Astrocyte (in vitro differentiated cells and primary cell): ENCODE results near the gene LIME1. TPM values are rescaled to one million over a fixed set of nuclear protein-coding genes. Genes with fewer than 3 reads are reported as not detected.

Experiments
- DNase-seq: peaks from one replicate; pipeline ENCODE4 v3.0.0-alpha.2; 2010; ENCODE audit warnings: low read depth
- FAIRE-seq: peaks from 2 replicates; lab custom pipeline; 2011; peaks lifted over from hg19 to GRCh38; lab: Jason Lieb, UNC
- H2AFZ ChIP-seq: 2 replicates; pipeline ENCODE4 v1.6.0; 2012; ENCODE audit warnings: low read depth, low read length, inconsistent platforms
- H3K27ac ChIP-seq: 2 replicates; pipeline ENCODE4 v1.5.1; 2011; ENCODE audit warnings: low read depth, low read length, inconsistent platforms
- H3K27me3 ChIP-seq: 2 replicates; pipeline ENCODE4 v1.6.0; 2011; ENCODE audit warnings: low read length, inconsistent platforms; ENCODE audit not compliant: insufficient read depth
- H3K36me3 ChIP-seq: 2 replicates; pipeline ENCODE4 v1.5.1; 2011; ENCODE audit warnings: low read length, inconsistent platforms; ENCODE audit not compliant: insufficient read depth
- H3K4me1 ChIP-seq: 2 replicates; pipeline ENCODE4 v1.5.1; 2011; ENCODE audit warnings: low read length, inconsistent platforms; ENCODE audit not compliant: insufficient read depth
- H3K4me2 ChIP-seq: 2 replicates; pipeline ENCODE4 v1.6.0; 2012; ENCODE audit warnings: low read length, inconsistent platforms
- H3K4me3 ChIP-seq: 2 replicates; pipeline ENCODE4 v1.5.1; 2011; ENCODE audit warnings: low read depth, mild to moderate bottlenecking, low read length, inconsistent platforms; ENCODE audit not compliant: insufficient read depth
- H3K79me2 ChIP-seq: 2 replicates; pipeline ENCODE4 v1.6.0; 2012; ENCODE audit warnings: mild to moderate bottlenecking, low read length, inconsistent platforms; ENCODE audit not compliant: insufficient read depth
- H3K9ac ChIP-seq: 2 replicates; pipeline ENCODE4 v1.6.0; 2012; ENCODE audit warnings: mild to moderate bottlenecking, low read length, inconsistent platforms
- H3K9me3 ChIP-seq: 2 replicates; pipeline ENCODE4 v1.5.1; 2012; ENCODE audit warnings: low read depth, mild to moderate bottlenecking, low read length, inconsistent platforms; ENCODE audit not compliant: insufficient read depth
- H4K20me1 ChIP-seq: 2 replicates; pipeline ENCODE4 v1.6.0; 2012; ENCODE audit warnings: low read length, inconsistent platforms; ENCODE audit not compliant: insufficient read depth
- H3K27ac Mint-ChIP-seq: one replicate; pipeline ENCODE4 v1.8.0; 2021; ENCODE audit warnings: mild to moderate bottlenecking, mixed read lengths; ENCODE audit not compliant: unreplicated experiment
- H3K27me3 Mint-ChIP-seq: one replicate; pipeline ENCODE4 v1.8.0; 2021; ENCODE audit warnings: low read depth, mixed read lengths; ENCODE audit not compliant: unreplicated experiment
- H3K36me3 Mint-ChIP-seq: one replicate; pipeline ENCODE4 v1.8.0; 2021; ENCODE audit warnings: low read depth, mixed read lengths; ENCODE audit not compliant: unreplicated experiment
- H3K4me1 Mint-ChIP-seq: one replicate; pipeline ENCODE4 v1.8.0; 2021; ENCODE audit warnings: low read depth, mixed read lengths; ENCODE audit not compliant: unreplicated experiment
- H3K4me3 Mint-ChIP-seq: one replicate; pipeline ENCODE4 v1.8.0; 2021; ENCODE audit warnings: mild to moderate bottlenecking, moderate library complexity, mixed read lengths; ENCODE audit not compliant: unreplicated experiment
- H3K9me3 Mint-ChIP-seq: one replicate; pipeline ENCODE4 v1.8.0; 2021; ENCODE audit warnings: mild to moderate bottlenecking, mixed read lengths; ENCODE audit not compliant: unreplicated experiment
- CTCF ChIP-seq: IDR thresholded peaks from 2 replicates; pipeline ENCODE4 v1.5.1; 2011; ENCODE audit warnings: low read depth, mild to moderate bottlenecking, inconsistent platforms, low read length, moderate library complexity; ENCODE audit not compliant: insufficient read depth
- EZH2 ChIP-seq: IDR thresholded peaks from 2 replicates; pipeline ENCODE4 v1.6.1; 2012; ENCODE audit warnings: mild to moderate bottlenecking, low read length, inconsistent platforms; ENCODE audit not compliant: insufficient read depth
- total RNA-seq: library from RNA; stranded (reverse); gene quantifications from 2 replicates; pipeline ENCODE4 v1.2.1, GENCODE V29; 2021

Gene LIME1
- total RNA-seq, 1 donor from 2014 or later: 7.6 TPM

DNA sequence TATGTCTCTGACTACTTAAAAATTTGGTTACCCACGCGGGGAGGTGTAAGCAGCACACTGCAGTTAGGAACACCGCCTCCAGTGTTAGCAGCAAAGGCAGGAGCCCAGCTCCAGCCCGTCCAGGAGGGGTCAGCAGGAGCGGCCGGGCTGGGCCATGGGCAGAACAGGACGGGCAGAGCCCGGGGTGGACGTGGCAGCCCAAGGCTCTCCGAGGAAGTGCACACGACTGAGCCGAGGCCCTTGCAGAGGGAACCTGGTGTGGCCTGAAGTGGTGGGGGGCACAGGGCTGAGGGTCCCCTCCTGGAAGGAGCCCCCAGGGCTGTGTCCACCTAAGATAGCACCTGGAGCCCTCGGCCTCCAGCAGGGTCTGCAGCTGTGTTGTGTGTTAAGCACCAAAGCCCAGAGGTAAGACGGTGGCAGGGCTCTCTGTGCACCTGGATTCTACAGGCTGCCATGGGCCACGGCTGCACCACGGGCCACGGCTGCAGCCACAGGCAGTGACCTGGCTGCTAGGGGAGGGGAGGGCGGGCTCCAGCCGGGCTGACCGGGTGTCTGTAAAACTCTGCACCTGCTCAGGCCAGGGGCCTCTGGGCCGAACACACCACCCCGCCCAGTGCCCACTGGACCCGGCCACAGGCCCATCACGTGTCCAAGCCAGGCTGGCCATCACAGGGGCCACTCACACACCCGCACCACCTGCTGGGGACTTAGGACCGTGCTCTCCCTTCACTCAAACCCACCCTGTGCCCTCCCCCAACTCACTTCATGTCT lies 9.7 kb downstream of the LIME1 start:
- H3K4me1 ChIP-seq: peaks cover 8% of the 10 kb centered on the region
- no peak overlapping the region for H3K4me3 Mint-ChIP-seq
- peak overlapping the region; percentile 62 for H3K27ac Mint-ChIP-seq
- no peak overlapping the region for H3K4me3 ChIP-seq
- no peaks in the 10 kb centered on the region for H3K4me1 Mint-ChIP-seq
- no peak overlapping the region for H3K27ac ChIP-seq
- H3K9me3 Mint-ChIP-seq: no peaks in the 10 kb centered on the region
- peaks cover 15% of the 10 kb centered on the region for H4K20me1 ChIP-seq
- H3K4me2 ChIP-seq: no peak overlapping the region
- H3K36me3 Mint-ChIP-seq: peaks cover 6% of the 10 kb centered on the region
- peaks cover 5% of the 10 kb centered on the region for H3K79me2 ChIP-seq
- DNase-seq (no peak), FAIRE-seq (no peak)
- no peaks in the 10 kb centered on the region for H3K9me3 ChIP-seq
- H3K27me3 Mint-ChIP-seq: no peaks in the 10 kb centered on the region
- no peak overlapping the region for H3K9ac ChIP-seq
- TF ChIP-seq EZH2 (no peak), CTCF (no peak)
- H2AFZ ChIP-seq: no peak overlapping the region
- no peaks in the 10 kb centered on the region for H3K27me3 ChIP-seq
- H3K36me3 ChIP-seq: no peaks in the 10 kb centered on the region

- Histone ChIP-seq H3K27ac (no peak overlapping the region), H2AFZ (no peak overlapping the region), H3K9ac (no peak overlapping the region), H3K4me3 (no peak overlapping the region), H3K36me3 (no peaks in the 10 kb centered on the region), H3K4me2 (no peak overlapping the region), H3K4me1 (peaks cover under 1% of the 10 kb centered on the region), H3K79me2 (no peaks in the 10 kb centered on the region), H3K27me3 (no peaks in the 10 kb centered on the region), H3K9me3 (no peaks in the 10 kb centered on the region), H4K20me1 (peaks cover 8% of the 10 kb centered on the region)
- no peak for FAIRE-seq
- H3K27ac Mint-ChIP-seq: no peak overlapping the region
- H3K4me1 Mint-ChIP-seq: no peaks in the 10 kb centered on the region
- peaks cover 6% of the 10 kb centered on the region for H3K36me3 Mint-ChIP-seq
- TF ChIP-seq CTCF: no peak
- TF ChIP-seq EZH2: no peak
- H3K4me3 Mint-ChIP-seq: no peak overlapping the region
- no peaks in the 10 kb centered on the region for H3K9me3 Mint-ChIP-seq
- DNase-seq: no peak
- no peaks in the 10 kb centered on the region for H3K27me3 Mint-ChIP-seq
Measured at GRCh38 chr20:63746751-63747315, 10.4 kb downstream of the LIME1 start.

DNA sequence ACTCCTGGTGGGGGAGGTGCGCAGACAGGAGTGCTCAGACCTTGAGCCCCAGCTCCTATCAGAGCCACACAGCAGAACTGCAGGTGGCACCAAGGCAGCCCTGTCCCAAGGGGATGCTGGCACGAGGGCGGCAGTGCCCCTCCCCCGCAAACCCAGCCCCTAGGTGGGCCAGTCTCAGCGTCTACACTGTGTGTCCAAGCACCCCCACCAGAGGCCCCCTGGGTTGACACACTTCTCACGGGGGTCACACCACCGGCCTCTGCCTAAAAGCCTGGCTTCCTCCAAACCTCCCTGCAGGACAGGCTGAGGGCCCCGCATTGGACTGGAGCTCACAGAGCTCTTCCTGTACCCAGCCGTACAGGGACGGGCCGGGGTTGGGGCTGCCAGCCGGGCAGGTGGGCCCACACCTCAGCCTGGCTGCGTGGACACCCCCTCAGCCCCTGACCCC lies 11.2 kb downstream of the LIME1 start:
- Mint-ChIP-seq H3K4me1 (no peaks in the 10 kb centered on the region), H3K27me3 (no peaks in the 10 kb centered on the region), H3K4me3 (no peak overlapping the region), H3K36me3 (peaks cover 6% of the 10 kb centered on the region), H3K9me3 (no peaks in the 10 kb centered on the region), H3K27ac (no peak overlapping the region)
- Histone ChIP-seq H3K4me2 (no peak overlapping the region), H3K27me3 (no peaks in the 10 kb centered on the region), H4K20me1 (peaks cover 7% of the 10 kb centered on the region), H3K27ac (no peak overlapping the region), H3K4me3 (no peak overlapping the region), H3K36me3 (no peaks in the 10 kb centered on the region), H2AFZ (no peak overlapping the region), H3K9me3 (no peaks in the 10 kb centered on the region), H3K79me2 (no peaks in the 10 kb centered on the region), H3K9ac (no peak overlapping the region), H3K4me1 (no peaks in the 10 kb centered on the region)
- TF ChIP-seq CTCF (no peak), EZH2 (no peak)
- FAIRE-seq (no peak), DNase-seq (no peak)
